Measurements from ENCODE around the gene MXRA8.

MXRA8 gene

GRCh38 chr1:1401457-1402010, 43.2 kb upstream of the MXRA8 start:
- Histone ChIP-seq H3K27ac (ENCODE audit: low read length) (no peak overlapping the region; the same call in 1 of the 2 replicates), H3K4me2 (ENCODE audit: insufficient read depth, low read length) (peak overlapping the region; percentile 98; the same call in 1 of the 2 replicates), H4K20me1 (ENCODE audit: insufficient read depth, low read length) (peaks cover 40% of the 10 kb centered on the region), H3K27me3 (ENCODE audit: insufficient read depth, low read length, poor library complexity) (no peaks in the 10 kb centered on the region), H2AFZ (ENCODE audit: low read depth, low read length) (no peak overlapping the region), H3K9me3 (ENCODE audit: insufficient read depth, low read length, severe bottlenecking) (no peaks in the 10 kb centered on the region), H3K79me2 (ENCODE audit: insufficient read depth, low read length) (peaks cover 87% of the 10 kb centered on the region), H3K4me1 (ENCODE audit: insufficient read depth, low read length) (peaks cover 66% of the 10 kb centered on the region), H3K36me3 (ENCODE audit: insufficient read depth, low read length) (peaks cover 81% of the 10 kb centered on the region), H3K9ac (ENCODE audit: low read depth, low read length) (peak overlapping the region; percentile 71), H3K4me3 (ENCODE audit: low read depth in 1 of 2, low read length in 2 of 2) (peak overlapping the region in 1 of 2 experiments; percentile 94; a peak in 2 of 4 replicates)
- DNase-seq = no peak
- no peak for ATAC-seq (ENCODE audit: insufficient read depth, low read depth)
- TF ChIP-seq CTCF (IDR thresholded peaks at IDR 0.05; ENCODE audit: borderline replicate concordance, extremely low read depth, low read length, poor library complexity, severe bottlenecking) = no peak
- no peak for TF ChIP-seq EZH2 (IDR thresholded peaks at IDR 0.05; ENCODE audit: borderline replicate concordance, low read depth, low read length, severe bottlenecking)

GRCh38 chr1:1400576-1401456, 42.5 kb upstream of the MXRA8 start:
- Histone ChIP-seq H3K4me3 (ENCODE audit: low read depth in 1 of 2, low read length in 2 of 2) (peak overlapping the region; percentile 87 to 94; a peak in 3 of 4 replicates), H3K4me2 (ENCODE audit: insufficient read depth, low read length) (peak overlapping the region; percentile 98), H2AFZ (ENCODE audit: low read depth, low read length) (no peak overlapping the region), H4K20me1 (ENCODE audit: insufficient read depth, low read length) (peaks cover 35% of the 10 kb centered on the region), H3K27me3 (ENCODE audit: insufficient read depth, low read length, poor library complexity) (no peaks in the 10 kb centered on the region), H3K36me3 (ENCODE audit: insufficient read depth, low read length) (peaks cover 75% of the 10 kb centered on the region), H3K27ac (ENCODE audit: low read length) (peak overlapping the region; percentile 87), H3K9me3 (ENCODE audit: insufficient read depth, low read length, severe bottlenecking) (no peaks in the 10 kb centered on the region), H3K79me2 (ENCODE audit: insufficient read depth, low read length) (peaks cover 82% of the 10 kb centered on the region), H3K4me1 (ENCODE audit: insufficient read depth, low read length) (peaks cover 59% of the 10 kb centered on the region), H3K9ac (ENCODE audit: low read depth, low read length) (peak overlapping the region; percentile 71)
- DNase-seq = no peak
- TF ChIP-seq EZH2 (IDR thresholded peaks at IDR 0.05; ENCODE audit: borderline replicate concordance, low read depth, low read length, severe bottlenecking) (no peak), CTCF (IDR thresholded peaks at IDR 0.05; ENCODE audit: borderline replicate concordance, extremely low read depth, low read length, poor library complexity, severe bottlenecking) (no peak)
- no peak for ATAC-seq (ENCODE audit: insufficient read depth, low read depth)

- Histone ChIP-seq H2AFZ (ENCODE audit: low read depth, low read length) (peak overlapping the region; percentile 69), H3K79me2 (ENCODE audit: insufficient read depth, low read length) (peaks cover 82% of the 10 kb centered on the region), H3K27ac (ENCODE audit: low read length) (peak overlapping the region; percentile 87), H3K4me1 (ENCODE audit: insufficient read depth, low read length) (peaks cover 56% of the 10 kb centered on the region), H4K20me1 (ENCODE audit: insufficient read depth, low read length) (peaks cover 31% of the 10 kb centered on the region), H3K9me3 (ENCODE audit: insufficient read depth, low read length, severe bottlenecking) (no peaks in the 10 kb centered on the region), H3K27me3 (ENCODE audit: insufficient read depth, low read length, poor library complexity) (no peaks in the 10 kb centered on the region), H3K4me2 (ENCODE audit: insufficient read depth, low read length) (peak overlapping the region; percentile 98), H3K4me3 (ENCODE audit: low read depth in 1 of 2, low read length in 2 of 2) (peak overlapping the region; percentile 87 to 94), H3K36me3 (ENCODE audit: insufficient read depth, low read length) (peaks cover 75% of the 10 kb centered on the region), H3K9ac (ENCODE audit: low read depth, low read length) (peak overlapping the region; percentile 71)
- DNase-seq (peak; percentile 39), ATAC-seq (ENCODE audit: insufficient read depth, low read depth) (0 out of 3 replicates have a peak, but pooled peaks have one; percentile 0)
- TF ChIP-seq CTCF (IDR thresholded peaks at IDR 0.05; ENCODE audit: borderline replicate concordance, extremely low read depth, low read length, poor library complexity, severe bottlenecking) (no peak), EZH2 (IDR thresholded peaks at IDR 0.05; ENCODE audit: borderline replicate concordance, low read depth, low read length, severe bottlenecking) (no peak)
Observed at GRCh38 chr1:1399872-1400575, 41.7 kb upstream of the MXRA8 start.

Measured in DND-41 (cell line).